Body of pancreas (tissue), 4 donors: ENCODE results near the gene TMEM14B.

Experiments used
- POLR2A ChIP-seq, 3 donors: fragments of 450-650 bp; IDR thresholded peaks; one replicate each; pipeline ENCODE4 v1.6.1; 2016; ENCODE audit warnings: antibody characterized with exemption in 3 of 3, mild to moderate bottlenecking in 2 of 3
- TF ChIP-seq, protein P1 (sequence below), 7 experiments: fragments of 450-650 bp in 4 of 7; fragments of 200-600 bp in 3 of 7; sonication (generic) in 3 of 7; IDR thresholded peaks; one replicate each; pipeline ENCODE4 v1.5.1; 2016 to 2019; ENCODE audit warnings: antibody characterized with exemption in 7 of 7

DNA sequence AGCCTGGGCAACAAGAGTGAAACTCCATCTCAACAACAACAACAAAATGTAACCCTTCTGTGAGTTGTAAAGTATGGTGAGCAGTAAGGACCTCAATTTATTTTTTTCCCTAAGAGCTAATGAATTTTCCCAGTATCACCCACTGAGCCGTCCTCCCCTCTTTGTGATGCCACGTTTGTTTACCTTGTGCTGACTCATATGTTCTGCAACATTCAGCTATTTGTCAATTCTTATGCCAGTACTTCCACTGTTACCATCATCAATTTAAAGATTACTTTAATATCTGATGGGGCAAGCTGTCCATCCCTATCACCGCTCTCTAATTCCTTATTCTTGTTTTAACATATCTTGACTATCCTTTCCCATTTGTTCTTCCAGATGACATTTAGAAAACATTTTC lies 53.2 kb downstream of the TMEM14B start:
- TF ChIP-seq, protein P1, sequence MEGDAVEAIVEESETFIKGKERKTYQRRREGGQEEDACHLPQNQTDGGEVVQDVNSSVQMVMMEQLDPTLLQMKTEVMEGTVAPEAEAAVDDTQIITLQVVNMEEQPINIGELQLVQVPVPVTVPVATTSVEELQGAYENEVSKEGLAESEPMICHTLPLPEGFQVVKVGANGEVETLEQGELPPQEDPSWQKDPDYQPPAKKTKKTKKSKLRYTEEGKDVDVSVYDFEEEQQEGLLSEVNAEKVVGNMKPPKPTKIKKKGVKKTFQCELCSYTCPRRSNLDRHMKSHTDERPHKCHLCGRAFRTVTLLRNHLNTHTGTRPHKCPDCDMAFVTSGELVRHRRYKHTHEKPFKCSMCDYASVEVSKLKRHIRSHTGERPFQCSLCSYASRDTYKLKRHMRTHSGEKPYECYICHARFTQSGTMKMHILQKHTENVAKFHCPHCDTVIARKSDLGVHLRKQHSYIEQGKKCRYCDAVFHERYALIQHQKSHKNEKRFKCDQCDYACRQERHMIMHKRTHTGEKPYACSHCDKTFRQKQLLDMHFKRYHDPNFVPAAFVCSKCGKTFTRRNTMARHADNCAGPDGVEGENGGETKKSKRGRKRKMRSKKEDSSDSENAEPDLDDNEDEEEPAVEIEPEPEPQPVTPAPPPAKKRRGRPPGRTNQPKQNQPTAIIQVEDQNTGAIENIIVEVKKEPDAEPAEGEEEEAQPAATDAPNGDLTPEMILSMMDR (IDR thresholded peaks at IDR 0.05): no peak
- no peak for TF ChIP-seq POLR2A (IDR thresholded peaks at IDR 0.05)
